Hindlimb muscle (tissue), 1 donor: ENCODE data around the gene TREH. TPM values are rescaled to one million over a fixed set of nuclear protein-coding genes. Genes with fewer than 3 reads are reported as not detected.
"Not testable (repeated sequence)": the region's sequence is repeated elsewhere in the genome, so short reads cannot be mapped to it uniquely, and the experiment has no call there.

ENCODE experiments used
- DNase-seq: peaks from one replicate; pipeline ENCODE4 v3.0.0-alpha.2; 2013
- polyA plus RNA-seq: library from polyadenylated mRNA; unstranded; fragments of 120-200 nt; gene quantifications from one replicate; pipeline ENCODE4 v1.2.1, GENCODE V29; 2013; ENCODE audit not compliant: insufficient read length

TREH gene
- polyA plus RNA-seq, 1 donor, result 0.25 TPM

DNA sequence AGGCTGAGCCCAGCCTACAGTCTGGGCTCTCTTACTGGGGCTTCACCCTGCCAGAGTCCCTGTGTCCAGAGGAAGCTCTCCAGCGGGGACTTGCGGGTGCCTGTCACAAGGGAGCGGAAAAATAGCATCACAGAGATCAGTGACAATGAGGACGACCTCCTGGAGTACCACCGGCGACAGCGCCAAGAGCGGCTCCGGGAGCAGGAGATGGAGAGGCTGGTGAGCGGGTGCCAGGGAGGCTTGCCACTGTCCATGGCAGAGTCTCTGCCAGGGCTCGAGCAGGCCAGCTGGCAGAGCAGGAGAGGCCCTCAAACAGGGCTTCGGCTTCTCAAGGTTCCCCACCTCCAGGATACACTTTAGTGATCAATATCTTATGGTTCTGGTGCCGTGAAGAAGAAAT, 51.0 kb downstream of the TREH start:
- no peak for DNase-seq

DNA sequence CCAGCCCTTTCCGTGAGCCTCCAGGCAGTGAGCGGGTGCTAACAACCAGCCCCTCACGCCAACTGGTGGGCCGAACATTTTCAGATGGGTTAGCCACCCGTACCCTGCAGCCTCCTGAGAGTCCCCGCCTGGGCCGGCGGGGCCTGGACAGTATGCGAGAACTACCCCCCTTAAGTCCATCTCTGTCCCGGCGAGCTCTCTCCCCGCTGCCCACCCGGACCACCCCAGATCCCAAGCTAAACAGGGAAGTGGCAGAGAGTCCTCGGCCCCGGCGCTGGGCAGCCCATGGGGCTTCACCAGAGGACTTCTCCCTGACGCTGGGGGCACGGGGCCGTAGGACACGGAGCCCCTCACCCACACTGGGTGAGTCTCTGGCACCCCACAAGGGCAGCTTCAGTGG, 51.4 kb downstream of the TREH start:
- no peak for DNase-seq

DNA sequence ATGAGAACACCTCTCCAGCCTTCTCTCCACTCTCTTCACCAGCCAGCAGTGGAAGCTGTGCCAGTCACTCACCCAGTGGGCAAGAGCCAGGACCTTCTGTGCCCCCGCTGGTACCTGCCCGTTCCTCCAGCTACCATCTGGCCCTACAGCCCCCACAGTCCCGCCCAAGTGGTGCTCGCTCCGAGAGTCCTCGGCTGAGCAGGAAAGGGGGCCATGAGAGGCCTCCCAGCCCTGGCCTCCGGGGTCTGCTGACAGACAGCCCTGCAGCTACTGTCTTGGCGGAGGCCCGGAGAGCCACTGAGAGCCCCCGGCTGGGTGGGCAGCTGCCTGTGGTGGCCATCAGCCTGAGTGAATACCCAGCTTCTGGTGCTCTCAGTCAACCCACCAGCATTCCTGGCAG, 51.9 kb downstream of the TREH start:
- no peak for DNase-seq

DNA sequence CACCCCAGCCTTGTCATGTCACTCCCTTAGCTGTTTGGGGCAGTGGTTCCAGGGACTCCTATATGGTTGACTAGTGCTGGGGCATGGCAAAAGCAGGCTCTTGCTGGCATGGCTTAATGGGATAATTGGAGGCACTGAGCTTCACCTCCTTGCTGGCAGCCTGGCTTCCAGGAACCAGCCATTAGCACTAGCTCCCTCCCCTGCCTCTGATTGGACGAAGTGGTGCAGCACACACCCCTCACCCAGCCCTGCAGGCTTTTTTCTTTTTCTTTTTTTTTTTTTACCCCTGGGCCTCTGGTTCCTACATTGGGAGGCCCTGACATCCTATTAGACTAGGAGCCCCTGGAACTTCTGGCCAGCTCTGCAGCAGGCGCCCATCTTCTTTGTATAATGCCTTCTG, 53.5 kb downstream of the TREH start:
- no peak for DNase-seq

DNA sequence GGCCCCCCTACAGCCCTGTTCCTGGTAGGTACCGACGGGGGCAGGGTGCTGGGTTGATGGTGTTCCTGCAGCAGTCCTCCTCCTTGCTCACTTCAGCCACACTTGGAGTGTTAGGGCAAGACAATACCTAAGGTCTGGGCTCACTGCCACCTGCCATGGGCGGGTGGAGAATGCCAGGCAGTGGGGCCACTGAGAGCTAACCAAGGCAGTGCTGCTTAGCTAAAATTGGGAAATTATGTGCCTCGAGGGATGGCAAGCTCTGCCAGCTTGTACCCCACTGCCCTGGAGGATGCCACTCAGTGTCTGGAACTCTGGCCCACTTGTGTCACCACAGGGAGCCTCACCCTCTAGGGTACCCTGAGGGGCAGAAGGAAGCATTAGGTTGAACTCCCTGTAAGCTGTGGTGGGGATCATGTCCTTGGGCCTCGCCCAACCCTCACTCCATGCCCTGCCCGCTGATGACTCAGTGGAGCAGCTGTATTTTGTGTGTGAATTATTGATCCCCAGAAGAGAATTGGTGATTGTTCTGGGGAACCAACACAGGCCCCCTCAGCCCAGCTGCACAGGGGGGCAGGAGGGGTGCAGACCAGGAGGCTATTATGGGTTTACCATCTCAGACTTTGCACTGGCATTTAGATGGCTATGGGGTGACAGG, 54.3 kb downstream of the TREH start:
- DNase-seq, result no peak

DNA sequence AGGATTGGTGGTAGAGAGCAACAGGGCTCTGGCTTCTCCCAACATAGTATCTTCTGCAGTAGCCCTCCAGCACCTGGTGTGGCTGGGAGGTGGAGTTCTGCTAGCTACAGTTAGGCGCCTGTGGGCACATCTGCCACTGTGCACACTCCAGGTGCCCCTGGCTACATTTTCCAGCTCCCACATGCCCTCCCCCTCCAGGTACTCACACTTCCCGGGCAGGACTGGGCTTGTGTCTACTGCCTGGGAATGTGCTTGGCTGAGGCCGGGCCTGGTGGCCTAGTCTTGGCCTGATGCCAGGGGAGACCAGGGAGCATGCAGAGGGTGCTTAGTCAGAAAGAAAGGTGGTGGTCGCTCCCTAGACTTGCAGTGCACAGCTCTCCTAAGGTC, 56.2 kb downstream of the TREH start:
- no peak for DNase-seq

DNA sequence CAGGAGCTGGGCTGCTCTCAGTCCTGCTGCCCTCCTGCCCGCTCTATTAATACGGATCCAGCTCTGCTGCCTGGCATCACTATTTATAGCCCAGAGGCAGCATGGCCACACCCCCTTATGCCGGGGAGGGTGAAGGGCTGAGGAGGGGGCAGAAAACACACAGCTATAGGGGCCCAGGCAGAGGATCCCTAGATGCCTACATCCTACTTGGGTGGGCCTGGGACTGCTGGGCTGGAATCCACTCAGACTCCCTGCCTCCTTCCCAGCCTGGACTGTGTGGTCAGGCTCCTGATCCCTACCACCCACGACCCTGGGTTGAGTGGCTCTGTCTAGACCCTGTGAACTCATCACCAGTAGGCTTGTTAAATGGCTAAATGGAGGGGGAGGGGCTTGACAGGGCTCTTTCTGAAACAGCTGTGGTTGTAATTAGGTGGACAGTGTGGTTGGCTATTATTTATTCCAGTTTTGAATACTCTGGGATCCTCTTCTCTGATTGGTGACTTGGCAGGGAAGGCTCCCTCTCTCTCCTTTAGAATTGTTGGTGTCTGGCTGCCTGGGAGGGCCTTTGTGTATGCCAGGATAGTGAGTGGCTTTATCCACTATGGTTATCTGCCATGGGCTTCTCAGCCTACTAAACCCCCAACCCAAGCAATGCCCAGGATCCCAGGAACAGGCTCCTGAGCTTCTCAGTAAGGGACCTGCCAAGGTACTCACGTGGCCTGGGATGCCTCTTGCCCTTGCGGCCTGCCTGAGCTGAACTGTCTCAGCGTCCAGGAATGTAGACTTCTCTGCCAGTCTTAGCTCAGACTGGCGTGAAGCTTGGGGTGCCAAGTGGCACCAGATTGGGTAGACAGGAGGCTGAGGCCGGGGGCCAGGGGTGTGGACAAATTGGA, 56.8 kb downstream of the TREH start:
- no peak for DNase-seq

DNA sequence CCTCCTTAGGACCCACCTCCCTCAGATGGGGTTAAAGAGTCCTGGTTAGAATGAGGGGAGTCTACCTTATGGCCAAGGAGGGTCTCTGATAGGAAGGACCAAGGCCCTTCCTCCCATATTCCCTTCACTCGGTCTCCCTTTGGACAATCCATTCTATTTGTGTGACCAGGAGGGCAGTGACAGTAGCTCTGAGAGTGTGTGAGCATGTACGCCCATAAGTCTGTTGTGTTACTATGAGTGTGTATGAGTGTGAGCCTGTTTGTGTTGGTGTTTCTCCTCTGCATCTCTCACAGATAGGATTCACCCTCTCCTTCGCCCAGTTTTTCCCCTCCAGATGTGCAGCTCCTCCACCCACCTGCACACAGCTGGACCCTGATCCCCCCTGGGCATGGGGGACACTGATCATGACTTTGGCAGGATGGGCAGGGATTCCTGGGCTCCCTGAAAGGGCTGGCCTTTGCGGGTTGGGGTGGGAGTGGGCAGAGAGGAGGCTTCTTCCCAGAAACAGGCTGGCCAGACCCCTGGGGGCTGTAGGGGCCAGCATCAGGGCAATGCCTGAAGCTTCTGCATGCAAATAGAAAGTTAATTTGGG, 57.6 kb downstream of the TREH start:
- no peak for DNase-seq

DNA sequence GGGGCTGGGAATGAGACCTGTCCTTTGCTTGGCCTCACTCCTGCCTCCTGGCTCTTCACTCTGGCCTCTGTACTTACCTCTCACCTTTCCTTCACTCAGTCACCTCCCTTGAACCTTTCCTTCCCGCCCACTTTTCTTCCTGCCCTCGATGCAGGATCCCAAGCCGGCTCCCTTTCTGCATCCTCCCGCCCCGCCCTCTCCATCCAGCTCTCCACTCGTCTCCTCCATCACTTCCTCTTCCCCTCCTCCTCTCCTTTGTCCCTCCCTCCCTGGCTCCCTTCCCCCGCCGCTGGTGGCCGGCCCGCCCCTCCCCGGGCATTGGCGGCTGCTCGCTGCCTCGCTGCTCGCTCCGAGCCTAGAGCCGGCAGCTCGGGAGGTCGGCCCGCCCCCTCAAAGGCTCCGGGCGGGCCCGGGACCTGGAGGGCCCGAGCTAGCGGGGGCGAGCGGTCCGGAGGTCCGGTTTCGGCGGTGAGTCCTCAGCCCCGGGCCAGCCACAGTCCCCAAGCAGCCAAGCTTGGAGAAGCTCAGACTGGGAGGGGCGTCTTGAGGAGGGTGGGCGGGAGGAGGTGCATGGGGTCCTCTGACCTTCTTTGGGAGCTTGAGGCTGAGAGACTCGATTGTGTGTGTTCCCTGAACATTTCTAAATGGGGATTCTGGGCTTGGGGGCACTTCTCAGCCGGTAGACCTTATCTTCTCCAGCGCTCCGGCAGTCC, 58.2 kb downstream of the TREH start:
- DNase-seq, result peak; percentile 85

DNA sequence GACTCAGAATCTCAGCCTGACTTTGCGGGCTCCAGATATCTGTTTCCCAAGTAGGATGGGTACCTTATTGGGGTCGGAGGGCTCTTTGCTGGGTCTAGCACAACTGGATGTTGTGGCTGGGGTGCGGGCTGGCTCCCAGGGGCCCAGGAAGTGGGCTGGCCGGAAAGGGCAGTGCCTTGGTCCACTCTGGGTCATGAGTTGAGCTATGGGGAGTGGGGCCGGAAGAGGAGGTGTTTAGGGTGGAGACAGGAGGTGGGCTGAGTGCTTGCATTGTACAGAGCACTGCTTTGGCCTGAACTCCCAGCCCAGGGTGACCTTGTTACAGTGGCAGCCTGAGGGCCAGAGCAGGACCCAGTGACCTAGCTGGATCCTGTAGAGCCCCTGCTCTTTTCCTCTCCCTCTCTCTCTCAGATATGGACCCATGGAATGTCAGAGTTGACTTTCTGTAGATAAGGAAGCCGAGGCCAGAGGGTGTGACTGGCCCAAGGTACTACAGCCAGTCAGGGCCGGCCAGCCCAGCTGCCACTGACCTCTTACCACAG, 58.9 kb downstream of the TREH start:
- no peak for DNase-seq

DNA sequence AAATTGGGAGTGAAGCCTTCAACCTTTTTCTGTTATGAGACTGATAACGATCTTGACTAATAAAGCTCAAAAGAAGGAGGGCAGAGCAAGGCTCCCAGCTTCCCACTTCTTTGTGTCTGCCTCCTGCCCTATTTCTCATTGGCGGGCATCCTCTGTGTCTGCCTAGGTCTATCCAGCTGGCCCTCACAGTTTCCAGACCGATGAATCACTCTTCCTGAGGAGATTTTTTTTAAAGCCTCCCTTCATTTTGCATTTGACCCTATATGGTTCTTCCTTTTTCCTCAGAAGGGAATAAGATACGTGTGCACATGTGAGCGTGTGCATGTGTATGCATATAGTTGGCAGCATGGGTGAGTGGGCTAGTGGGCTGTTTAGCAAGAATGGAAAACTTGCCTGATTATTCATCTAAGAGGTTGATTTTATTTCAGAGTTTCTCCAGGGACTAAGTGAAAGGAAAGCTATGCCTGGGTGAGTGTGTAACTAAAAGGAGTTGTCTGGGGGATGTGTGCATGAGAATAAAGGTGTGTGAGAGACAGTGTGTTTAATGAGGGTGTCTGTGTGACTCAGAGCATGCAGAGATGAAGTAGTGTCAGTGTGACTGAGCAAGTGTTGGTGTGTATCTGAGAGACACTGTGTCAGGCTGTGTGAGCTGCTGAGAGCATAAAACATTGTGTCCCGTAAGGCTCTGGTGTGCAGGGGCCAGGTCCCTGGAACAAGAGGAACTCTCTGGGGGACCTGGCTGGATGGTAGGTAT, 59.8 kb downstream of the TREH start:
- DNase-seq, result peak; percentile 77

DNA sequence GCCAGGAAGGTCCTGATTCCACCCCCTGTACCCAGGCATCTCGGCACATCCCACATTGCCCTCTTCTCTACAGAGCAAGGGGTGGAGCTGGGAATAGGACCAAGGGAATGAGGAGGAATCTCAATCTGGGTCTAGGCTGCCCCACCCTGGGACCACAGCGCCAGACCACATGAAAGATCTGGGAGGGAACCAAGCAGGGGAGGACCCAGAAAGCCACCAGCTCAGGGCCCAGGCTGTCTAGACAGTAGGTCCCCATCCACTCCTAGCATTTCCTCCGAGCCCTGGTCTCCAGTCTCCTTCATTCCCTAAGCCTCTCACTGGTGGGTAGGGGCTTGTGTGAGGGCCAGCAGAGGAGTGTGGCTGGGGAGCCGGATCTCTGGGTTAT, 60.5 kb downstream of the TREH start:
- DNase-seq, result no peak

DNA sequence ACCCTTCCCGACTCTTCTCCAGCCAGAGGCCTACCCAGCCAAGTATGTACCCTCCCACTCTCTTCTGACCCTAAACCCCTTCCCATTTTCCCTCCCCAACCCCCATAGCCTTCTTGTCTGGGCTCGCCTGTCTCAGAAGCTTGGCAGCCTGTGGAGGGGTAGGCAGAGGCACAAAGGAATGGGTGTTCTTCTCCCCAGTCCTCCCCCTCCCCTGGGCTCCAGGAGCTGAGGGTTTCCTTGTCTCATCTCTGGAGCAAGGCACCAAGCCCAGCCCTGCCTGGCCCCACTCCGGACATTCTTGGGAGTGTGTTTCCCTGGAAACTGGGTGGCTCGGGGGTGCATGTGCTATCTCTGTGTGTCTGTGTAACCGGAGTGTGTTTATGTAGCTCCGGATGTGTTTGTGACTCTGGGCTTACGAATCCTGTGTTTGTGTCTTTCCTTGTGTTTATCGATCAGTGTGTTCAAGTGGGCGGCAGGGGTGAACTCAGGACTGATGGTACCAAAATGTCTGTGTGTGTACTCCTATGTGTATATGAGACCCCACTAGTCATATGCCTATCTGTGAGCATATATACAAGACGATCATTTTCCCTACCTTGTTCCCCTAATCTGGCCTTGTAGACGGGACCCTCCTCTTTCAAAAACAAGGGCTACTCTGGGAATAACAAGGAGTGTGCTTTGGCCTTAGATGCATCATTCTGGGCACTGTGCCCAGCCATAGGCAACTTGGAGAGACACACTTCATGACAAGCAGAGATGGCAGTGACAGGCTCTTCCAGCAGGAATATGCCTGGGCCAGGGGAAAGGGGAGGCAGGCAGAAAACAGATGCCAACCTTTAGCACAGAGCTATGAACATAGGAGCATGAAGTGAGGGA, 61.1 kb downstream of the TREH start:
- no peak for DNase-seq

DNA sequence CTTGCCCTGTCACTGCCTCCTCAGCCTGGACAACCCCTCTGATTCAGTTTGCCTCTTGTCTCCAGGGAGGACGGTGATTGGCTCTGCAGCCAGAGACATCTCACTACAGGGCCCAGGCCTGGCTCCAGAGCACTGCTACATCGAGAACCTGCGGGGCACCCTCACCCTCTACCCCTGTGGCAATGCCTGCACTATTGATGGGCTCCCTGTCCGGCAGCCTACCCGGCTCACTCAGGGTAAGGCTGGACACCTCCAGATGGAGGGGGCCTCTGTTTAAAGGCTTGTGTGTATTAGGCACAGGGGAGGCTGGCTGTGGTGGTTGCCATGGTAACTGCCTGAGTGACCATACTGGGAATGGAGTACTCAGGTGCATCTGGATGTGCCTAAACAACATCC, 63.5 kb downstream of the TREH start:
- no peak for DNase-seq

DNA sequence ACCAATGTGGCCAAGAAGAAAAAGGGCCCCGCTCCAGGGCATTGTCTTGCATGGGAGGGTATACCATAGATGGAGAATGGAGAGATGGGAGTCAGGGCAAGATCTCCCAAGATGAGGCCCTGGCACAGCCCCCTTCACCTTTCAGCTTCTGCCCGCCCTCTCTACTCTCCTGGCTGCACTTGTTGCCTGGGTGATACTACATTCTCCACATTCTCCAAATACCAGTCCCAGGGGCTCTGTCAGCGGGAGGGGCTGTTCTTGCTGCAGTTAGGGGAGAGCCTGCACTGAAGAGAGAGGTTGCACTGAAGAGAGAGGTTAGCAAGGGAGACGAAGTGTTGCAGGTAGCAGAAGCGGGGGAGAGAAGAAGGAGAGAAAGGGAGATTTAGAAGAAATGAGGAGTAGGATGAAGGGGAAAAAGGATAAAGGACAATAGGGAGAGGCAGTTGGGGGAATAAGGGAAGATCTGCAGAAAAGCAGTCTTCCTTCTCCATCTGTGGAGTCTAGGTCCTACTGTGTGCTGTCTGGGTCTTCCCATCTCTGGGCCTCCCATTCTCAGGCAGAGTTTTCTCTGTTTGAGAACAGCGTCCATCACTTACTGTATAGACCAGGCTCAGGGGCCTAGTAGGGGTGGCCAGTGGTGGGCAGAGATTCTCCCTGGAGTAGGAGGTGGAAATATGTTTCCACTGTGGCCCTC, 64.0 kb downstream of the TREH start:
- DNase-seq, result no peak

DNA sequence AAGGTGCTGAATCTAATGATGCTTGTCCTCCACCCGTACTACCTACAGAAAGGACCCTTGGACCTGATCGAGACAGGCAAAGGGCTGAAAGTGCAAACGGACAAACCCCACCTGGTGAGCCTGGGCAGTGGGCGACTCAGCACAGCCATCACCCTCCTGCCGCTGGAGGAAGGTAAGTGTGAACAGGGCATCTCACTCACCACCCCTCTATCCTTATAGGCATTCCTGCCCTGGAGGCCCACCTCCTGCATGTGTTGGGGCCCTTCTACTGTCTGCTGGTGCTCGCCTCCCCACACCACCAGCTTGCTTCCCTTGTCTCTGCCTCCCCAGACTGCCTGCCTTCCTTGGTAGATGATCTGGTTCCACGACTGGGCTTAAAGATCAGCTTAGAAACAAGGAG, 64.9 kb downstream of the TREH start:
- DNase-seq, result no peak

DNA sequence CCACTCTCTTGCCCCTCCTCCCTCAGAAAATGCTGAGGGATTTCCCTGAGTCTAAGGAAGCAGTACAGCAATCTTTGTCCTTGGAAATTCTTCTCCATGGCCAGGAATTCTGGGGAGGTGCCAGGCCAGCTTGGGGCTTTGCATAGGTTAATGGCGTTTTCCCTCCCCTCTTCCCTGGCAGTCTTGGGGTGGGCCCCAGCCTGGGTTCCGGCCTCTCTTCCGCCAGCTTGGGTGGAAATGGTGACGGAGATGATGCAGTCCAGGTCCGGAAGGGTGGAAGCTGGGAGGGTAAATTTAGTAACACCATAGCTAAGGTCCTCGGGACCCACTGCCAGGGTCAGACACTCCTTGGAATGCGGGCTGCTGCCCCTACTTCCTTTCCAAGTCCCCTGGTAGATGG, 67.1 kb downstream of the TREH start:
- DNase-seq, result no peak

DNA sequence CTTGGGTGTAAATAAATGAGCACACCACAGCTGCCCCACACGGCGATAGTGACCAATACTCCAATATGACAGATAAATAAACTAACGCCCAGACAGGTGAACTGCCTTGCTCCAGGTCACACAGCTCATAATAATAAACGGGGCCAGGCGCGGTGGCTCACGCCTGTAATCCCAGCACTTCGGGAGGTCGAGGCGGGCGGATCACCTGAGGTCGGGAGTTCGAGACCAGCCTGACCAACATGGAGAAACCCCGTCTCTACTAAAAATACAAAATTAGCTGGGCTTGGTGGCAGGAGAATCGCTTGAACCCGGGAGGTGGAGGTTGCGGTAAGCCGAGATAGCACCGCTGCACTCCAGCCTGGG, 68.0 kb downstream of the TREH start:
- DNase-seq, result not testable (repeated sequence)

DNA sequence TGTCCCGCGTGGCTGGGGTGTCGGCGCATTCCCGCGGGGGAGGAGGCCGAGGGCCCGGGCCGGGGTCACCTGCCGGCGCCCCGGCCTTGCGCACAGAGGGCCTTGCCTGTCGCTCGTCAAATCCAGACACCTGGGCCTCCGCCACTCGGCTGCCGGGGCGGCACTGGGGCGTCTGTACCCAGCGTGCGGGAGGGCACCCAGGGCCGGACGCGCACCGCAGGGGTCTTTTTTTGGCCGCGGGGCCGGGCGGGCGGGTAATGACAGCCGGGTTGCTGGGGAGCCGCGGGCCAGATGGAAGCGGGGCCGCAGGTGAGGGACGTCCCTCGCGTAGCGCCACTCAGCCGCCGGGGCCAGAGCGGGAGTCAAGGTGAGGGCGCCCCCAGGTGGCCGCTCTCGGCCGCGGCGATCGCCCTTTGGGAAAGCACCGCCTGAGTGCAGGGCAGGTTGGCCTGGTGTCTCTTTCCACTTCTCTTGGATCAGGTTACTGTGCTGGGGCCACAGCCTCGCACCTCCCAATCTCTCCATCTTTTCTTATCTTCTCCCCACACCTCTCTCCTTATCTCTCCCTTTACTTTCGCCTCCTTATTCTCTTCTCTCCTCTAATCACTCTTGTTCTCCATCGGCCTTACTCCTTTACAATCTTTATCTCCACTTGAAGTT, 68.5 kb downstream of the TREH start:
- peak; percentile 82 for DNase-seq

DNA sequence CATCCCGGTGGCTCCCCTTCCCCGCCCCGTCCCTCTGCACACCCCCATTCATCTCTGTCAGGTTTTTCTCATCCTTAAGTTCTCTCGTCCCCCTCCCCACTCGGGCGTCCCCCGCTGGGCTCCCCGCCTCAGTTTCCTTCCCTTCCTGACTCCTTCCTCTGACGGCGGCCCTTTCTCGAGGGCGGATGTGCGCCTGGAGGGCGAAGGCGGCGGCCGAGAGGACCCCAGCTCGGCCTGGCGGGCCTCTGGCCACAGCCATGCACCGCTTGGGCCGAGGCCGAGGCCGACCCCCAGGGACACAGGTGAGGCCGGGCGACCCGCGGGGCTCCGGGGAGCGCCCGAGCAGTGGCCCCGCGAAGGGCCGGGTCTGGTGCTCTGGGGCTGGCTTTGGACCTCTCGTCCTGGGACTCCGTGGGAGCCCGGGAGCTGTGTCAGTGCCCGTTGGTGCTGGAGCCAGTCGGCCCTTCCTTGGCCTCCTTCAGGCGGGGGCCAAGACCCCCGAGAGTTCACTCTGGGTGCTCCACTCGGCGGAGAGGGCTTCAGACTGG, 69.2 kb downstream of the TREH start:
- no peak for DNase-seq
